HG03135 (cell line): Measurements from ENCODE around the gene PRR16.

ENCODE experiments used
- ATAC-seq: cut with Tn5 transposase; IDR thresholded peaks from one replicate; pipeline ENCODE4 v1.9.1; 2021; ENCODE audit warnings: mild to moderate bottlenecking, moderate library complexity; ENCODE audit not compliant: unreplicated experiment

Gene PRR16

GRCh38 chr5:120706877-120707276 lies 242.8 kb downstream of the PRR16 start:
- no peak for ATAC-seq

GRCh38 chr5:120717381-120717780 lies 253.3 kb downstream of the PRR16 start:
- ATAC-seq, result no peak

- ATAC-seq, result no peak
Observed at GRCh38 chr5:120730214-120730613, 266.1 kb downstream of the PRR16 start.

- ATAC-seq, result no peak
Observed at GRCh38 chr5:120734033-120734432, 269.9 kb downstream of the PRR16 start.

- ATAC-seq, result no peak
Observed at GRCh38 chr5:120735076-120735475, 271.0 kb downstream of the PRR16 start.
